ENCODE results near the gene COMMD7. TPM values are rescaled to one million over a fixed set of nuclear protein-coding genes. Genes with fewer than 3 reads are reported as not detected.

COMMD7 gene
- total and polyA plus RNA-seq, 2 of the 4 experiments (the other 2 are of a cell fraction): 51.8 to 67.5 TPM

DNA sequence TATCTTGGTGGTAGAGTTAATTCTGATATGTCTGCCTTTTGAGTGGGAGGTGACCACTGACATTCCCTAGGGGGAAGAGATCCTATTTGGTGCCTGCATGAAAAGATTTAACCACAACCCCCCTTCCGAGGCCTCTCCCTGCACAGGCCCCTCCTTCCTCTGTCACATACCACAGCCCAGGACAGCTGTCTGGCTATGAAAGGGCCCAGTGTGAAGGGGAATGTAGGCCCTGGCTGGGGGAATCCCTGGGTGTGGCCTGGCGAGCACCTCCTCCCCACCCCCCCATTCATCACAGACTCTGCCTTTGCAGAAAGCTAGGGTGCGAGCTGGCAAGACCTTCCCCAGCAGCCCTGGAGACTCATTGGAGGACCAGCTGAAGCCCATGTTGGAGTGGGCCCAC is 49.0 kb upstream of the COMMD7 start (continued):
- TF ChIP-seq, protein P1, sequence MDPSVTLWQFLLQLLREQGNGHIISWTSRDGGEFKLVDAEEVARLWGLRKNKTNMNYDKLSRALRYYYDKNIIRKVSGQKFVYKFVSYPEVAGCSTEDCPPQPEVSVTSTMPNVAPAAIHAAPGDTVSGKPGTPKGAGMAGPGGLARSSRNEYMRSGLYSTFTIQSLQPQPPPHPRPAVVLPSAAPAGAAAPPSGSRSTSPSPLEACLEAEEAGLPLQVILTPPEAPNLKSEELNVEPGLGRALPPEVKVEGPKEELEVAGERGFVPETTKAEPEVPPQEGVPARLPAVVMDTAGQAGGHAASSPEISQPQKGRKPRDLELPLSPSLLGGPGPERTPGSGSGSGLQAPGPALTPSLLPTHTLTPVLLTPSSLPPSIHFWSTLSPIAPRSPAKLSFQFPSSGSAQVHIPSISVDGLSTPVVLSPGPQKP (IDR thresholded peaks at IDR 0.05; ENCODE audit: borderline replicate concordance, low read depth, low read length): no peak

DNA sequence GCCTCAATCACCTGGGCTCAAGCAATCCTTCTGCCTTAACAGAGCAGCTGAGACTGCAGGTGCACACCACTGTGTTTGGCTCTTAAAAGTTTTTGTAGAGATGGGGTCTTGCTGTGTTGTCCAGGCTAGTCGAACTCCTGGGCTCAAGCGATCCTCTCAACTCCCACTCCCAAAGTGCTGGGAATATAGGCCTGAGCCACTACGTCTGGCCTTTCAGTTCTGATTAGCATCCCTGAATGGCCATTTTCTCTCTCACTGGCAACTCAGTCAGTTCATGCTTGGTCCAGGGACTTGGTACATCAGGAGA is 47.4 kb upstream of the COMMD7 start:
- H3K23ac ChIP-seq (ENCODE audit: low read depth, low read length): no peak overlapping the region
- H3K79me1 ChIP-seq (ENCODE audit: low read depth in 1 of 2, low read length in 2 of 2): 0 out of 4 replicates have a peak, but pooled peaks cover 0 to 3% of the 10 kb centered on the region in 2 experiments
- in situ Hi-C loops (cut with MboI; ENCODE audit: low sequenced_read_pairs): no loop called here
- H4K20me1 ChIP-seq (ENCODE audit: insufficient read depth, low read length): no peaks in the 10 kb centered on the region; the same call in 1 of the 2 replicates
- no peak for DNase-seq
- H2BK15ac ChIP-seq (ENCODE audit: low read depth, low read length): no peak overlapping the region
- no peak overlapping the region for H3K14ac ChIP-seq (replicated peaks; ENCODE audit: low read depth, low read length)
- no peak overlapping the region for H2BK120ac ChIP-seq (ENCODE audit: low read depth, low read length)
- H3K27me3 ChIP-seq (ENCODE audit: control insufficient read depth, insufficient read depth, low read length): no peaks in the 10 kb centered on the region
- H3K56ac ChIP-seq (ENCODE audit: extremely low read depth, insufficient read depth, low read length): no peak overlapping the region
- H4K91ac ChIP-seq (ENCODE audit: insufficient read depth, low read depth, low read length): no peak overlapping the region
- BruUV-seq (replicated peaks): no TSS peak
- no peak overlapping the region for H3K18ac ChIP-seq (ENCODE audit: low read depth, low read length)
- intact Hi-C loops (cut with micrococcal nuclease): loop anchor here (1.0 to 2.0 kb wide), 3 partner anchors 104 to 508 kb away; no protein-coding TSS in a partner anchor
- TF ChIP-seq RAD21 (IDR thresholded peaks at IDR 0.05; ENCODE audit: low read length): no peak
- TF ChIP-seq USF2 (IDR thresholded peaks at IDR 0.05; ENCODE audit: low read depth, low read length): no peak
- TF ChIP-seq NFE2L2 (IDR thresholded peaks at IDR 0.05; ENCODE audit: low read depth, low read length): no peak
- no peak for TF ChIP-seq CHD1 (IDR thresholded peaks at IDR 0.05; ENCODE audit: low read depth, low read length)
- no peak overlapping the region for H3K4me2 ChIP-seq (ENCODE audit: low read depth, low read length)
- dilution Hi-C loops (cut with HindIII; ENCODE audit: low sequenced_read_pairs, unreplicated experiment): no loop called here
- H3K4me3 ChIP-seq (ENCODE audit: insufficient read depth, low read depth, low read length): no peak overlapping the region
- no peak for ATAC-seq (ENCODE audit: low read depth)
- ChIA-PET CTCF (interaction anchor here (0.6 to 2.4 kb wide), 7 partner anchors 8 to 338 kb away, joined by 3 to 7 read pairs (median 5); no protein-coding TSS in a partner anchor), POLR2A (ENCODE audit: unreplicated experiment) (no interaction called here)
- peaks cover 1% of the 10 kb centered on the region; the same call in 1 of the 2 replicates for H3K36me3 ChIP-seq (ENCODE audit: control insufficient read depth, insufficient read depth, low read length)
- H3K27ac ChIP-seq (ENCODE audit: insufficient read depth, low read length): no peak overlapping the region
- H2AK9ac ChIP-seq (replicated peaks; ENCODE audit: low read depth, low read length, poor library complexity): no peak overlapping the region
- no peak overlapping the region for H3K4ac ChIP-seq (ENCODE audit: low read depth, low read length)
- no peaks in the 10 kb centered on the region for H3K9me3 ChIP-seq (ENCODE audit: control insufficient read depth, insufficient read depth, low read length)
- H3K9ac ChIP-seq (ENCODE audit: low read depth, low read length): no peak overlapping the region
- H4K5ac ChIP-seq (ENCODE audit: low read depth, low read length): no peak overlapping the region
- H2AFZ ChIP-seq (replicated peaks; ENCODE audit: low read length, poor library complexity): no peak overlapping the region
- H3K4me1 ChIP-seq (ENCODE audit: control insufficient read depth, insufficient read depth, low read length): peaks cover 2% of the 10 kb centered on the region; the same call in 1 of the 2 replicates
- WGBS, 2 experiments (ENCODE audit: extremely low coverage in 2 of 2, insufficient read length in 1 of 2): no CpG with 5 or more reads among the region's 3 CpGs
- no peak overlapping the region for H2BK5ac ChIP-seq (ENCODE audit: low read depth, low read length, poor library complexity, severe bottlenecking)
- no peak overlapping the region for H2BK20ac ChIP-seq (ENCODE audit: low read depth, low read length)
- no peak overlapping the region for H2AK5ac ChIP-seq (ENCODE audit: low read depth, low read length)
- no peak overlapping the region for H4K8ac ChIP-seq (ENCODE audit: low read depth in 2 of 2, low read length in 2 of 2)
- H3K9me1 ChIP-seq (ENCODE audit: insufficient read depth, low read length): no peaks in the 10 kb centered on the region

All from IMR-90 (cell line).